GM21367 (cell line): ENCODE data around the gene PDXK.

Source experiments
- ATAC-seq: cut with Tn5 transposase; IDR thresholded peaks from one replicate; pipeline ENCODE4 v1.9.1; 2021; ENCODE audit not compliant: unreplicated experiment

Gene PDXK

GRCh38 chr21:43740497-43741156 is 21.7 kb downstream of the PDXK start:
- ATAC-seq = no peak

- ATAC-seq = no peak
Observed at GRCh38 chr21:43741423-43742096, 22.6 kb downstream of the PDXK start.

- no peak for ATAC-seq
Observed at GRCh38 chr21:43743947-43744346, 25.0 kb downstream of the PDXK start.

- ATAC-seq = no peak
Observed at GRCh38 chr21:43744725-43745124, 25.8 kb downstream of the PDXK start.

- no peak for ATAC-seq
Observed at GRCh38 chr21:43745772-43746517, 27.0 kb downstream of the PDXK start.

GRCh38 chr21:43748622-43749021 is 29.7 kb downstream of the PDXK start:
- ATAC-seq = no peak

GRCh38 chr21:43749651-43750262 is 30.8 kb downstream of the PDXK start:
- no peak for ATAC-seq

GRCh38 chr21:43750339-43751033 is 31.6 kb downstream of the PDXK start:
- no peak for ATAC-seq

GRCh38 chr21:43751955-43752591 is 33.1 kb downstream of the PDXK start:
- no peak for ATAC-seq

- ATAC-seq = no peak
Observed at GRCh38 chr21:43752758-43753438, 34.0 kb downstream of the PDXK start.

- ATAC-seq = no peak
Observed at GRCh38 chr21:43753439-43753799, 34.5 kb downstream of the PDXK start.

GRCh38 chr21:43754948-43755781 is 36.2 kb downstream of the PDXK start:
- no peak for ATAC-seq

- no peak for ATAC-seq
Observed at GRCh38 chr21:43755820-43756594, 37.1 kb downstream of the PDXK start.

GRCh38 chr21:43757601-43758000 is 38.7 kb downstream of the PDXK start:
- no peak for ATAC-seq

GRCh38 chr21:43758111-43758641 is 39.2 kb downstream of the PDXK start:
- no peak for ATAC-seq

GRCh38 chr21:43758811-43759210 is 39.9 kb downstream of the PDXK start:
- ATAC-seq = no peak

- ATAC-seq = no peak
Observed at GRCh38 chr21:43759651-43760050, 40.7 kb downstream of the PDXK start.

GRCh38 chr21:43760391-43760958 is 41.5 kb downstream of the PDXK start:
- no peak for ATAC-seq
